Endodermal cell (in vitro differentiated cells): Measurements from ENCODE around the gene KAZN. TPM values are rescaled to one million over a fixed set of nuclear protein-coding genes. Genes with fewer than 3 reads are reported as not detected.

Experiments
- DNase-seq: peaks from one replicate; pipeline ENCODE4 v3.0.0-alpha.2; 2017
- H3K27ac ChIP-seq: 2 replicates; pipeline ENCODE4 v1.5.1; 2013; ENCODE audit warnings: mild to moderate bottlenecking, low read depth, low read length, moderate library complexity
- H3K27me3 ChIP-seq: 2 replicates; pipeline ENCODE4 v1.6.1; 2013; ENCODE audit warnings: mild to moderate bottlenecking, low read length, moderate library complexity; ENCODE audit not compliant: insufficient read depth, control insufficient read depth, poor library complexity, severe bottlenecking
- H3K36me3 ChIP-seq: 2 replicates; pipeline ENCODE4 v1.7.0; 2013; ENCODE audit warnings: mild to moderate bottlenecking, low read length, moderate library complexity; ENCODE audit not compliant: control insufficient read depth, insufficient read depth
- H3K4me1 ChIP-seq: one replicate; pipeline ENCODE4 v1.7.0; 2013; ENCODE audit warnings: low read length; ENCODE audit not compliant: control insufficient read depth, insufficient read depth
- H3K4me3 ChIP-seq: 2 replicates; pipeline ENCODE4 v1.5.1; 2013; ENCODE audit warnings: mild to moderate bottlenecking, low read length, moderate library complexity
- H3K9ac ChIP-seq: 2 replicates; pipeline ENCODE4 v1.6.1; 2013; ENCODE audit warnings: mild to moderate bottlenecking, low read length, moderate library complexity; ENCODE audit not compliant: poor library complexity, severe bottlenecking; ENCODE audit errors: extremely low read depth
- H3K9me3 ChIP-seq: 2 replicates; pipeline ENCODE4 v1.6.1; 2013; ENCODE audit warnings: mild to moderate bottlenecking, low read length, moderate library complexity; ENCODE audit not compliant: control insufficient read depth
- H3K27ac Mint-ChIP-seq: 2 replicates; pipeline ENCODE4 v1.8.0; 2020; ENCODE audit warnings: mixed read lengths
- H3K27me3 Mint-ChIP-seq: 2 replicates; pipeline ENCODE4 v1.8.0; 2021; ENCODE audit warnings: mild to moderate bottlenecking, mixed read lengths; ENCODE audit not compliant: insufficient read depth
- H3K36me3 Mint-ChIP-seq: 2 replicates; pipeline ENCODE4 v1.8.0; 2020; ENCODE audit warnings: low read depth, mixed read lengths
- H3K4me1 Mint-ChIP-seq: 2 replicates; pipeline ENCODE4 v1.8.0; 2020; ENCODE audit warnings: mixed read lengths
- H3K4me3 Mint-ChIP-seq: 2 replicates; pipeline ENCODE4 v1.8.0; 2020; ENCODE audit warnings: mild to moderate bottlenecking, moderate library complexity, mixed read lengths
- H3K9me3 Mint-ChIP-seq: 2 replicates; pipeline ENCODE4 v1.8.0; 2020; ENCODE audit warnings: mild to moderate bottlenecking, mixed read lengths
- CTCF ChIP-seq: fragments of 200-600 bp; sonication (generic); conservative IDR thresholded peaks from 2 replicates; pipeline ENCODE4 v1.5.0; 2021; ENCODE audit warnings: antibody characterized with exemption, mild to moderate bottlenecking
- WGBS, 2 experiments: methylation state at CpG; one replicate each; pipeline versions ENCODE4 v1.1.5 to v1.1.7; 2013; ENCODE audit warnings: missing lambda C conversion rate in 2 of 2, mixed read lengths in 1 of 2; ENCODE audit not compliant: insufficient coverage in 1 of 2, insufficient read length in 1 of 2; 5-methylcytosine and 5-hydroxymethylcytosine counted together
- total RNA-seq, 2 donors: library from RNA; stranded (reverse); fragmentation: NEBNext Ultra II Directional in 1 of 2; extraction: Animal tissue kit (Norgen Biotek cat#: 25700) in 1 of 2; gene quantifications; 2 replicates in 1 of 2; 3 replicates in 1 of 2; pipeline ENCODE4 v1.2.1, GENCODE V29; 2021

Gene KAZN
- total RNA-seq, 2 donors from 2014 or later = 12.4 to 13.9 TPM

GRCh38 chr1:14685078-14685477 lies 86.6 kb downstream of the KAZN start:
- Mint-ChIP-seq H3K9me3 (peaks cover 11% of the 10 kb centered on the region), H3K36me3 (no peaks in the 10 kb centered on the region), H3K27me3 (no peaks in the 10 kb centered on the region), H3K27ac (no peak overlapping the region), H3K4me1 (peaks cover 49% of the 10 kb centered on the region), H3K4me3 (no peak overlapping the region)
- H3K27me3 ChIP-seq = no peaks in the 10 kb centered on the region
- H3K9me3 ChIP-seq = peaks cover 19% of the 10 kb centered on the region
- 94 to 100% methylated on average over 3 of the region's 3 CpGs for WGBS, 2 experiments
- no peak for TF ChIP-seq CTCF
- H3K4me1 ChIP-seq = peaks cover 22% of the 10 kb centered on the region
- H3K4me3 ChIP-seq = peak overlapping the region; percentile 65
- no peak overlapping the region for H3K9ac ChIP-seq
- H3K36me3 ChIP-seq = no peaks in the 10 kb centered on the region
- H3K27ac ChIP-seq = no peak overlapping the region
- DNase-seq = no peak

GRCh38 chr1:14686701-14687100 lies 88.2 kb downstream of the KAZN start:
- Mint-ChIP-seq H3K27ac (peak overlapping the region; percentile 93), H3K9me3 (peaks cover 11% of the 10 kb centered on the region)
- H3K9ac ChIP-seq = no peak overlapping the region

GRCh38 chr1:14687147-14687546 lies 88.7 kb downstream of the KAZN start:
- Mint-ChIP-seq H3K9me3 (peaks cover 11% of the 10 kb centered on the region), H3K4me3 (no peak overlapping the region), H3K27me3 (no peaks in the 10 kb centered on the region), H3K4me1 (peaks cover 57% of the 10 kb centered on the region), H3K27ac (peak overlapping the region; percentile 23), H3K36me3 (no peaks in the 10 kb centered on the region)
- Histone ChIP-seq H3K27me3 (no peaks in the 10 kb centered on the region), H3K36me3 (no peaks in the 10 kb centered on the region), H3K9me3 (peaks cover 19% of the 10 kb centered on the region), H3K4me1 (peaks cover 25% of the 10 kb centered on the region), H3K9ac (no peak overlapping the region), H3K4me3 (no peak overlapping the region), H3K27ac (no peak overlapping the region)
- DNase-seq = no peak
- 88 to 100% methylated on average over 3 to 4 of the region's 4 CpGs for WGBS, 2 experiments
- no peak for TF ChIP-seq CTCF

More at GRCh38 chr1:14686701-14687100, 88.2 kb downstream of the KAZN start:
- H3K9me3 ChIP-seq = peaks cover 19% of the 10 kb centered on the region
- no peaks in the 10 kb centered on the region for H3K36me3 ChIP-seq
- H3K4me3 Mint-ChIP-seq = no peak overlapping the region
- H3K36me3 Mint-ChIP-seq = no peaks in the 10 kb centered on the region
- DNase-seq = peak; percentile 87
- H3K4me3 ChIP-seq = no peak overlapping the region
- H3K4me1 ChIP-seq = peaks cover 25% of the 10 kb centered on the region
- H3K4me1 Mint-ChIP-seq = peaks cover 57% of the 10 kb centered on the region
- no peak for TF ChIP-seq CTCF
- no peaks in the 10 kb centered on the region for H3K27me3 ChIP-seq
- H3K27ac ChIP-seq = no peak overlapping the region
- no peaks in the 10 kb centered on the region for H3K27me3 Mint-ChIP-seq
- WGBS, 2 experiments = 0 to 49% methylated on average over 1 to 4 of the region's 4 CpGs
